ENCODE results near the gene CPSF4L. TPM values are rescaled to one million over a fixed set of nuclear protein-coding genes. Genes with fewer than 3 reads are reported as not detected.

CPSF4L gene
- total RNA-seq, 4 donors from 2014 or later, result not detected

- TF ChIP-seq CTCF (IDR thresholded peaks at IDR 0.05) (no peak), POLR2A (IDR thresholded peaks at IDR 0.05) (no peak)
- no peak overlapping the region for H3K4me3 ChIP-seq (replicated peaks in 1 of 3)
- H3K36me3 ChIP-seq, result no peaks in the 10 kb centered on the region
- peak; percentile 89 to 90 for DNase-seq
- H3K27ac ChIP-seq, result peak overlapping the region; percentile 96 to 100 (median 96)
- H3K27me3 ChIP-seq, result no peaks in the 10 kb centered on the region
- intact Hi-C loops (cut with DNase I), result no loop called here
- H3K9me3 ChIP-seq, result no peaks in the 10 kb centered on the region
- WGBS, 2 donors, result 32 to 41% methylated on average over 9 of the region's 9 CpGs
- peaks cover 68 to 75% of the 10 kb centered on the region in 2 donors for H3K4me1 ChIP-seq
These were observed 45.5 kb upstream of the CPSF4L start for GRCh38 chr17:73307130-73307529.

GRCh38 chr17:73305845-73306836 lies 44.5 kb upstream of the CPSF4L start:
- 53 to 64% methylated on average over 11 of the region's 11 CpGs for WGBS, 2 donors
- H3K4me1 ChIP-seq, result peaks cover 73 to 84% of the 10 kb centered on the region in 2 donors

GRCh38 chr17:73304971-73305812 lies 43.5 kb upstream of the CPSF4L start:
- TF ChIP-seq POLR2A (IDR thresholded peaks at IDR 0.05), result peak in 1 of 2 donors; percentile 44
- peak in 4 of 6 experiments; percentile 6 to 36 (median 26) for TF ChIP-seq CTCF (IDR thresholded peaks at IDR 0.05)
- peaks cover 78 to 90% of the 10 kb centered on the region in 2 donors for H3K4me1 ChIP-seq
- no peaks in the 10 kb centered on the region for H3K9me3 ChIP-seq
- peak overlapping the region in 1 of 3 donors; percentile 18 for H3K4me3 ChIP-seq (replicated peaks in 1 of 3)
- peak overlapping the region; percentile 96 to 100 (median 96) for H3K27ac ChIP-seq
- DNase-seq, result peak; percentile 61 to 66
- 12 to 14% methylated on average over 11 to 16 of the region's 16 CpGs for WGBS, 2 donors
- H3K27me3 ChIP-seq, result no peaks in the 10 kb centered on the region
- no peaks in the 10 kb centered on the region for H3K36me3 ChIP-seq
- intact Hi-C loops (cut with DNase I), result no loop called here

More at GRCh38 chr17:73305845-73306836, 44.5 kb upstream of the CPSF4L start:
- Histone ChIP-seq H3K36me3 (no peaks in the 10 kb centered on the region), H3K4me3 (replicated peaks in 1 of 3) (no peak overlapping the region), H3K9me3 (no peaks in the 10 kb centered on the region), H3K27me3 (no peaks in the 10 kb centered on the region), H3K27ac (peak overlapping the region; percentile 96 to 100 (median 96))
- peak; percentile 19 to 20 for DNase-seq
- TF ChIP-seq CTCF (IDR thresholded peaks at IDR 0.05), result no peak
- no peak for TF ChIP-seq POLR2A (IDR thresholded peaks at IDR 0.05)
- intact Hi-C loops (cut with DNase I), result no loop called here

- Histone ChIP-seq H3K36me3 (no peaks in the 10 kb centered on the region), H3K4me1 (peaks cover 78 to 93% of the 10 kb centered on the region in 2 donors), H3K4me3 (replicated peaks in 1 of 3) (no peak overlapping the region), H3K27ac (peak overlapping the region; percentile 96 to 100 (median 96)), H3K9me3 (no peaks in the 10 kb centered on the region), H3K27me3 (no peaks in the 10 kb centered on the region)
- 12 to 38% methylated on average over 7 to 8 of the region's 8 CpGs for WGBS, 2 donors
- peak in 1 of 2 donors; percentile 24 for DNase-seq
- TF ChIP-seq POLR2A (IDR thresholded peaks at IDR 0.05), result no peak
- TF ChIP-seq CTCF (IDR thresholded peaks at IDR 0.05), result no peak
- intact Hi-C loops (cut with DNase I), result no loop called here
These were observed 42.8 kb upstream of the CPSF4L start for GRCh38 chr17:73304438-73304837.
